Keratinocyte (primary cell): Measurements from ENCODE around the gene TBC1D8. TPM values are rescaled to one million over a fixed set of nuclear protein-coding genes. Genes with fewer than 3 reads are reported as not detected.
"Not testable (repeated sequence)": the region's sequence is repeated elsewhere in the genome, so short reads cannot be mapped to it uniquely, and the experiment has no call there.

Experiments used
- DNase-seq: peaks from one replicate; pipeline ENCODE4 v3.0.0-alpha.2; 2011; ENCODE audit warnings: low read depth, missing footprints, low spot score
- FAIRE-seq: peaks from 2 replicates; lab custom pipeline; 2011; peaks lifted over from hg19 to GRCh38; lab: Jason Lieb, UNC
- H2AFZ ChIP-seq: 2 replicates; pipeline ENCODE4 v1.6.0; 2012; ENCODE audit warnings: low read length, control low read depth, inconsistent platforms; ENCODE audit not compliant: control insufficient read depth
- H3K27ac ChIP-seq: 2 replicates; pipeline ENCODE4 v1.5.1; 2011; ENCODE audit warnings: low read length; ENCODE audit not compliant: control insufficient read depth, insufficient read depth
- H3K27me3 ChIP-seq: 3 replicates; pipeline ENCODE4 v1.6.0; 2011; ENCODE audit warnings: low read length; ENCODE audit not compliant: control insufficient read depth, insufficient read depth; ENCODE audit errors: extremely low read depth
- H3K36me3 ChIP-seq, 2 experiments: 2 replicates in 1 of 2; 3 replicates in 1 of 2; pipeline ENCODE4 v1.5.1; 2011; ENCODE audit warnings: low read length in 2 of 2, mild to moderate bottlenecking in 1 of 2; ENCODE audit not compliant: control insufficient read depth in 2 of 2, insufficient read depth in 2 of 2; ENCODE audit errors: extremely low read depth in 1 of 2
- H3K4me1 ChIP-seq: 3 replicates; pipeline ENCODE4 v1.5.1; 2011; ENCODE audit warnings: low read length; ENCODE audit not compliant: control insufficient read depth, insufficient read depth; ENCODE audit errors: extremely low read depth
- H3K4me2 ChIP-seq: 3 replicates; pipeline ENCODE4 v1.6.0; 2011; ENCODE audit warnings: low read depth, low read length; ENCODE audit not compliant: control insufficient read depth, insufficient read depth; ENCODE audit errors: extremely low read depth
- H3K4me3 ChIP-seq, 3 experiments: fragments of 200-600 bp in 1 of 3; sonication (generic) in 1 of 3; 2 replicates in 2 of 3; 3 replicates in 1 of 3; pipeline ENCODE4 v1.5.1; 2011 to 2016; ENCODE audit warnings: low read length in 3 of 3, mild to moderate bottlenecking in 3 of 3, control low read depth in 2 of 3, inconsistent platforms in 1 of 3, low read depth in 1 of 3, mixed read lengths in 1 of 3, mixed run types in 1 of 3, moderate library complexity in 1 of 3; ENCODE audit not compliant: control insufficient read depth in 2 of 3, insufficient read depth in 2 of 3; ENCODE audit errors: extremely low read depth in 1 of 3
- H3K79me2 ChIP-seq: 2 replicates; pipeline ENCODE4 v1.6.0; 2012; ENCODE audit warnings: low read length; ENCODE audit not compliant: control insufficient read depth, insufficient read depth
- H3K9ac ChIP-seq: 3 replicates; pipeline ENCODE4 v1.6.0; 2011; ENCODE audit warnings: low read length; ENCODE audit not compliant: control insufficient read depth, insufficient read depth; ENCODE audit errors: extremely low read depth
- H3K9me1 ChIP-seq: 3 replicates; pipeline ENCODE4 v1.6.0; 2011; ENCODE audit warnings: low read length; ENCODE audit not compliant: control insufficient read depth, insufficient read depth; ENCODE audit errors: extremely low read depth
- H3K9me3 ChIP-seq: 2 replicates; pipeline ENCODE4 v1.5.1; 2012; ENCODE audit warnings: low read depth, low read length; ENCODE audit not compliant: control insufficient read depth
- H4K20me1 ChIP-seq: 3 replicates; pipeline ENCODE4 v1.6.0; 2011; ENCODE audit warnings: low read length; ENCODE audit not compliant: control insufficient read depth, insufficient read depth; ENCODE audit errors: extremely low read depth
- CTCF ChIP-seq, 3 experiments: IDR thresholded peaks in 1 of 3; conservative IDR thresholded peaks in 1 of 3; optimal IDR thresholded peaks in 1 of 3; 2 replicates in 2 of 3; 3 replicates in 1 of 3; pipeline versions ENCODE3 to v1.5.1; 2011; ENCODE audit warnings: low read length in 3 of 3, mild to moderate bottlenecking in 3 of 3, moderate library complexity in 2 of 3, control low read depth in 1 of 3, inconsistent platforms in 1 of 3; ENCODE audit not compliant: insufficient read depth in 2 of 3; ENCODE audit errors: extremely low read depth in 1 of 3
- EZH2 ChIP-seq: IDR thresholded peaks from one replicate; pipeline ENCODE4 v1.6.1; 2012; ENCODE audit warnings: inconsistent platforms, mild to moderate bottlenecking, low read length, moderate library complexity
- dilution Hi-C: fragments of 300-500 bp; cut with MboI; formaldehyde crosslinking; loops from one replicate; pipeline ENCODE4 v1.7.0; 2020; ENCODE audit warnings: low sequenced_read_pairs; ENCODE audit not compliant: extremely low pct_ligation_motif_present
- polyA plus RNA-seq, 5 experiments: library from polyadenylated mRNA; depleted of rRNA in 3 of 5; stranded (reverse) in 3 of 5; stranded (forward) in 1 of 5; unstranded in 1 of 5; fragments of >200 nt; gene quantifications; 1 replicate in 1 of 5; 2 replicates in 3 of 5; 3 replicates in 1 of 5; pipeline versions ENCODE4 v1.2.1 to v1.2.3, GENCODE V29; 2011 to 2012; ENCODE audit warnings: missing spikeins in 2 of 5, low read depth in 1 of 5, low replicate concordance in 1 of 5

Gene TBC1D8
- polyA plus RNA-seq, 1 donor (not counting 4 experiments of a cell fraction or from before 2014, with no cell fraction given) = 13.8 TPM

GRCh38 chr2:101052147-101052546 lies 99.0 kb downstream of the TBC1D8 start:
- H2AFZ ChIP-seq = no peak overlapping the region
- TF ChIP-seq EZH2 = no peak
- no peak for TF ChIP-seq CTCF (optimal IDR thresholded peaks at IDR 0.05 in 1 of 3, IDR thresholded peaks at IDR 0.05 in 1 of 3, conservative IDR thresholded peaks at IDR 0.05 in 1 of 3; ENCODE audit: extremely low read depth in 1 of 3, insufficient read depth in 2 of 3, low read length in 3 of 3)
- no peaks in the 10 kb centered on the region for H4K20me1 ChIP-seq
- no peaks in the 10 kb centered on the region for H3K9me3 ChIP-seq
- no peak overlapping the region for H3K9ac ChIP-seq
- FAIRE-seq = no peak
- peaks cover 14% of the 10 kb centered on the region for H3K4me1 ChIP-seq
- no peak overlapping the region for H3K4me2 ChIP-seq
- no peaks in the 10 kb centered on the region for H3K9me1 ChIP-seq
- dilution Hi-C loops = no loop called here
- no peak for DNase-seq
- no peaks in the 10 kb centered on the region for H3K79me2 ChIP-seq
- no peak overlapping the region for H3K4me3 ChIP-seq
- no peak overlapping the region for H3K27ac ChIP-seq
- H3K27me3 ChIP-seq = no peaks in the 10 kb centered on the region
- peaks cover 3 to 5% of the 10 kb centered on the region in 2 experiments for H3K36me3 ChIP-seq

DNA sequence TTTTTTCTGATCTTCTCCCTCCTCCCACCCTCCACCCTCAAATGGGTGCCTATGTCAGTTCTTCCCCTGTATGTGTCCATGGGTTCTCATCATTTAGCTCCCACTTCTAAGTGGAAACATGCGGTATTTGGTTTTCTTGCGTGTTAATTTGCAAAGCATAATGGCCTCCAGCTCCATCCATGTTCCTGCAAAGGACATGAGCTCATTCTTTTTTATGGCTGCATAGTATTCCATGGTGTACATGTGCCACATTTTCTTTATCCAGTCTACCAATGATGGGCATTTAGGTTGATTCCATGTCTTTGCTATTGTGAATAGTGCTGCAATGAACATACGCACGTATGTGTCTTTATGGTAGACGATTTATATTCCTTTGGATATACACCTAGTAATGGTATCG lies 100.3 kb downstream of the TBC1D8 start:
- H3K9me1 ChIP-seq, DNase-seq, H3K9ac ChIP-seq, H3K79me2 ChIP-seq, H3K27ac ChIP-seq, H2AFZ ChIP-seq, dilution Hi-C loops, H3K36me3 ChIP-seq, H3K27me3 ChIP-seq, H3K4me3 ChIP-seq, H3K4me2 ChIP-seq, H3K9me3 ChIP-seq, H4K20me1 ChIP-seq, FAIRE-seq: not testable (repeated sequence)
- H3K4me1 ChIP-seq = peaks cover 17% of the 10 kb centered on the region

DNA sequence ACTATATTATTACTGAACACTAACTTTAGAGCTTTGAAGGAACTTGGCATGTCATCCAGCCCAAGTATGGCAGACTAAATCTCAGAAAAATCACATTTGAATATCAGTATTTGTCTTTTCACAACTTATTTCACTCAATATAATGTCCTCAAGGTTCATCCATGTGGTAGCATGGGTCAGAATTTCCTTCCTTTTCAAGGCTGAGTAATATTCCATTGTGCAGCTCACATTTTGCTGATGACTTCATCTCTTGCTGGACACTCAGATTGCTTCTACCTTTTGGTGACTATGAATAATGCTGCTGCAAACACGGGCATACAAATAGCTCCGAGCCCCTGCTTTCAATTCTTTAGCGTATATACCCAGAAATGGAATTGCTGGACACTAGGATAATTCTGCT lies 102.4 kb downstream of the TBC1D8 start:
- no peaks in the 10 kb centered on the region for H3K9me3 ChIP-seq
- dilution Hi-C loops = loop anchor here (25.0 kb wide), 1 partner anchor 164 kb away; no protein-coding TSS in a partner anchor
- no peak overlapping the region for H3K27ac ChIP-seq
- H2AFZ ChIP-seq = no peak overlapping the region
- H3K27me3 ChIP-seq = no peaks in the 10 kb centered on the region
- H3K9me1 ChIP-seq = no peaks in the 10 kb centered on the region
- no peak overlapping the region for H3K4me3 ChIP-seq
- H3K4me2 ChIP-seq = no peak overlapping the region
- DNase-seq = no peak
- H3K4me1 ChIP-seq = peaks cover 17% of the 10 kb centered on the region
- H4K20me1 ChIP-seq = no peaks in the 10 kb centered on the region
- H3K79me2 ChIP-seq = no peaks in the 10 kb centered on the region
- peaks cover 0 to 3% of the 10 kb centered on the region in 2 experiments for H3K36me3 ChIP-seq
- TF ChIP-seq EZH2 (no peak), CTCF (optimal IDR thresholded peaks at IDR 0.05 in 1 of 3, IDR thresholded peaks at IDR 0.05 in 1 of 3, conservative IDR thresholded peaks at IDR 0.05 in 1 of 3; ENCODE audit: extremely low read depth in 1 of 3, insufficient read depth in 2 of 3, low read length in 3 of 3) (no peak)
- no peak for FAIRE-seq
- H3K9ac ChIP-seq = no peak overlapping the region
